OCI-LY1 (cell line): ENCODE measurements around the gene PRCP.
A peak's percentile ranks its signal among the peaks of the same experiment; 100 is the strongest.

Source experiments
- H2AFZ ChIP-seq: fragments of 200-600 bp; sonication (generic), shearing (Covaris generic); 2 replicates; pipeline ENCODE4 v1.6.0; 2014; ENCODE audit warnings: antibody characterized with exemption, mild to moderate bottlenecking, low read length
- H3F3A ChIP-seq: fragments of 200-600 bp; sonication (generic), shearing (Covaris generic); 2 replicates; pipeline ENCODE4 v1.6.0; 2014; ENCODE audit warnings: mild to moderate bottlenecking, antibody characterized with exemption, low read length, moderate library complexity; ENCODE audit not compliant: insufficient read depth
- H3K27ac ChIP-seq: fragments of 200-600 bp; sonication (generic); 2 replicates; pipeline ENCODE4 v1.5.1; 2014; ENCODE audit warnings: low read length, mixed run types, mild to moderate bottlenecking, low read depth; ENCODE audit not compliant: poor library complexity, severe bottlenecking
- H3K27me3 ChIP-seq: fragments of 200-600 bp; sonication (generic); 2 replicates; pipeline ENCODE4 v1.6.0; 2014; ENCODE audit warnings: antibody characterized with exemption, mild to moderate bottlenecking, low read length, moderate library complexity; ENCODE audit not compliant: insufficient read depth
- H3K36me3 ChIP-seq: fragments of 200-600 bp; sonication (generic); 2 replicates; pipeline ENCODE4 v1.6.1; 2014; ENCODE audit warnings: mild to moderate bottlenecking, antibody characterized with exemption, low read length, moderate library complexity, mixed read lengths; ENCODE audit not compliant: insufficient read depth
- H3K4me1 ChIP-seq: fragments of 200-600 bp; sonication (generic); 2 replicates; pipeline ENCODE4 v1.5.1; 2014; ENCODE audit warnings: mild to moderate bottlenecking, low read length, moderate library complexity; ENCODE audit not compliant: insufficient read depth, severe bottlenecking
- H3K4me2 ChIP-seq: fragments of 200-600 bp; sonication (generic), shearing (Covaris generic); 2 replicates; pipeline ENCODE4 v1.6.1; 2014; ENCODE audit warnings: low read length
- H3K4me3 ChIP-seq: fragments of 200-600 bp; sonication (generic); 2 replicates; pipeline ENCODE4 v1.5.1; 2014; ENCODE audit warnings: low read length, low read depth, mild to moderate bottlenecking, mixed read lengths; ENCODE audit not compliant: poor library complexity, severe bottlenecking
- H3K79me2 ChIP-seq: fragments of 200-600 bp; shearing (Covaris generic); 2 replicates; pipeline ENCODE4 v1.6.1; 2016; ENCODE audit warnings: mixed run types, low read length, mixed read lengths; ENCODE audit not compliant: insufficient read depth
- H3K9ac ChIP-seq: fragments of 200-600 bp; sonication (generic), shearing (Covaris generic); 2 replicates; pipeline ENCODE4 v1.6.1; 2014; ENCODE audit warnings: mild to moderate bottlenecking, low read length, mixed read lengths
- H3K9me2 ChIP-seq: fragments of 200-600 bp; sonication (generic), shearing (Covaris generic); 2 replicates; pipeline ENCODE4 v1.6.1; 2014; ENCODE audit warnings: low read depth, mild to moderate bottlenecking, low read length, mixed read lengths
- H3K9me3 ChIP-seq: fragments of 200-600 bp; shearing (Covaris generic); 2 replicates; pipeline ENCODE4 v1.6.1; 2014; ENCODE audit warnings: low read length, mixed read lengths
- H4K20me1 ChIP-seq: fragments of 200-600 bp; sonication (generic), shearing (Covaris generic); 2 replicates; pipeline ENCODE4 v1.6.0; 2016; ENCODE audit warnings: mild to moderate bottlenecking, low read length; ENCODE audit not compliant: insufficient read depth
- EZH2 ChIP-seq: fragments of 200-600 bp; sonication (generic), shearing (Covaris generic); IDR thresholded peaks from 2 replicates; pipeline ENCODE4 v1.8.0; 2017; ENCODE audit warnings: borderline replicate concordance, mixed run types, mild to moderate bottlenecking, antibody characterized with exemption, low read length, moderate library complexity, mixed read lengths
- TF ChIP-seq, protein P1 (sequence below): fragments of 200-600 bp; sonication (generic), shearing (Covaris generic); IDR thresholded peaks from 2 replicates; pipeline ENCODE4 v1.5.1; 2017; ENCODE audit warnings: mild to moderate bottlenecking, antibody characterized with exemption, low read length, moderate library complexity, mixed read lengths

The PRCP gene

DNA sequence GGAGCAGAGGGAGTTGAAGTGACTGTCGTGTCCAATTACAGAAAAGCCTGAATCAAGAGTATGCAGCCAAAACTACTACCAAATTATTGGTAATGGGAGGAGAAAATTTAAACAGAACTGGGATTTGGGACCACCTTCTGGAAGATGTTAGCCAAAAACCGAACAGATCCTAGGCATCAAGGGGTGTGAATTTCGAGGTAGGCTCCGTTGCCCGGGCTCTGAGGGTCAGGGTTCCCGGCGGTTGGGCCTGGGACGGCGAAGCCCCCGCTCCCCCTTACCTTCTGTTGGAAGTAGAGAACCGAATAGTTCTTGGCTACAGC lies 313 bp downstream of the PRCP start:
- Histone ChIP-seq H3K9me2 (no peaks in the 10 kb centered on the region), H3K9me3 (no peaks in the 10 kb centered on the region), H2AFZ (no peak overlapping the region), H3K4me2 (peak overlapping the region; percentile 97), H3K79me2 (peaks cover 32% of the 10 kb centered on the region), H3K27me3 (no peaks in the 10 kb centered on the region), H3K4me1 (peaks cover 50% of the 10 kb centered on the region), H3K9ac (peak overlapping the region; percentile 60), H3K4me3 (peak overlapping the region; percentile 94), H3F3A (no peaks in the 10 kb centered on the region), H3K27ac (peak overlapping the region; percentile 17), H4K20me1 (no peaks in the 10 kb centered on the region), H3K36me3 (no peaks in the 10 kb centered on the region)
- TF ChIP-seq EZH2, result no peak
- TF ChIP-seq, protein P1, sequence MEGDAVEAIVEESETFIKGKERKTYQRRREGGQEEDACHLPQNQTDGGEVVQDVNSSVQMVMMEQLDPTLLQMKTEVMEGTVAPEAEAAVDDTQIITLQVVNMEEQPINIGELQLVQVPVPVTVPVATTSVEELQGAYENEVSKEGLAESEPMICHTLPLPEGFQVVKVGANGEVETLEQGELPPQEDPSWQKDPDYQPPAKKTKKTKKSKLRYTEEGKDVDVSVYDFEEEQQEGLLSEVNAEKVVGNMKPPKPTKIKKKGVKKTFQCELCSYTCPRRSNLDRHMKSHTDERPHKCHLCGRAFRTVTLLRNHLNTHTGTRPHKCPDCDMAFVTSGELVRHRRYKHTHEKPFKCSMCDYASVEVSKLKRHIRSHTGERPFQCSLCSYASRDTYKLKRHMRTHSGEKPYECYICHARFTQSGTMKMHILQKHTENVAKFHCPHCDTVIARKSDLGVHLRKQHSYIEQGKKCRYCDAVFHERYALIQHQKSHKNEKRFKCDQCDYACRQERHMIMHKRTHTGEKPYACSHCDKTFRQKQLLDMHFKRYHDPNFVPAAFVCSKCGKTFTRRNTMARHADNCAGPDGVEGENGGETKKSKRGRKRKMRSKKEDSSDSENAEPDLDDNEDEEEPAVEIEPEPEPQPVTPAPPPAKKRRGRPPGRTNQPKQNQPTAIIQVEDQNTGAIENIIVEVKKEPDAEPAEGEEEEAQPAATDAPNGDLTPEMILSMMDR, result no peak

DNA sequence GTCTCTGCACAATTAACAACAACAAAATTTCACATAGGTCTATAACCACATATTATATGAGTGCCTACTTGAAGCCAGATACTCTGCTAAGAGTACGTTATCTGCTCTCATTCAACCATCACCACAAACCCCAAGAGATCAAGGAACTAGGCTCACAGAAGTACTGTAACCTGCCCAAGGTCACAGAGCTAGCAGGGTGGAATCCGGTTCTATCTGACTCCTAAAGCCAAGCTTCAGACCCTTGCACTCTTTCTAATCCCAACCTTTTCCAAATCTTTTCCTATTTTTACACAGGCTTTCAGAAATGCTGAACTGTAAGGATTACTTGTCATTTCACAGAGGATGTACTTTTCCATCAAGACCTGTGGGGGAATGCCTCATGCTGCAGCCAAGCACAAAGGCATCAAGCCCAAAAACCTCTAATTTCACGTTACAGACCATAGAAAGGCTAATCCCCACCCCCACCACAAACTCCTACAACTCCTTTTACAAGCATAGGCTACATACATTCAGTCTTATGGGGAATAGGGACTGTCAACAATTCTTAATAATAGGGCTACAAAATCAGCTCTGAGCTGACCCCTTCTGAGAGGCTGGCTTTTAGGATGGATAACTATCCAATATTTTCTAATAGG lies 927 bp downstream of the PRCP start:
- Histone ChIP-seq H3K9me3 (no peaks in the 10 kb centered on the region), H3K79me2 (peaks cover 26% of the 10 kb centered on the region), H4K20me1 (no peaks in the 10 kb centered on the region), H3F3A (no peaks in the 10 kb centered on the region), H3K27me3 (no peaks in the 10 kb centered on the region), H3K4me1 (peaks cover 45% of the 10 kb centered on the region), H2AFZ (no peak overlapping the region), H3K27ac (peak overlapping the region; percentile 17), H3K9me2 (no peaks in the 10 kb centered on the region), H3K4me3 (peak overlapping the region; percentile 94), H3K36me3 (no peaks in the 10 kb centered on the region), H3K9ac (peak overlapping the region; percentile 60), H3K4me2 (peak overlapping the region; percentile 97)
- TF ChIP-seq, protein P1, result no peak
- no peak for TF ChIP-seq EZH2

DNA sequence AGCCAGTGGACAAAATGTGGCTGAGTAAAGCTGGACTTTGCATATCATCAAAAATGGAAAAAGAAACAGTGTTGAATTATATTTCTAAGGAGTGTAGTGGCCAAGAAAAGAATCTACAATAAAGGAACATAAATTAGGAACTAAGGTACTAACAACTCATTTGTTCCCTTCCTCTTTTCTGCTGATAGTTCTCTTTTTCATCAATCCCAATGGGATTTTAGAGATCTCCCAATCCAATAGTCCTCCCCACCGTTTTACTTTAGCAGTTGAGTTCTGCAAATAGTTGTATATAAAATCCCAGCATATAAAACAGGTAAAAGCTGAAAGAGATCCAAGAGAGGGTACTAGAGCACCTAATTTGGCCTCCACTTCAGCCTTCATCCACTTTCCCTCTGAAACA lies 2.0 kb downstream of the PRCP start:
- no peak for TF ChIP-seq EZH2
- TF ChIP-seq, protein P1, result no peak
- Histone ChIP-seq H3K9me3 (no peaks in the 10 kb centered on the region), H3F3A (no peaks in the 10 kb centered on the region), H3K36me3 (no peaks in the 10 kb centered on the region), H3K9ac (no peak overlapping the region), H3K27me3 (no peaks in the 10 kb centered on the region), H3K4me2 (peak overlapping the region; percentile 10; the same call in 1 of the 2 replicates), H2AFZ (no peak overlapping the region), H4K20me1 (no peaks in the 10 kb centered on the region), H3K4me3 (no peak overlapping the region), H3K79me2 (peaks cover 15% of the 10 kb centered on the region), H3K4me1 (peaks cover 35% of the 10 kb centered on the region), H3K9me2 (no peaks in the 10 kb centered on the region), H3K27ac (no peak overlapping the region)
